SK-N-SH (cell line): ENCODE data around the gene INTS1. TPM values are rescaled to one million over a fixed set of nuclear protein-coding genes. Genes with fewer than 3 reads are reported as not detected.

Experiments used
- CTCF ChIA-PET: fragments of 300-600, 350-600 bp; formaldehyde crosslinking; extraction: SDS; loops from one replicate; lab custom pipeline; 2021; lab: Yijun Ruan, JAX
- POLR2A ChIA-PET: fragments of 350-600 bp; sonication (Branson Sonifier 250); formaldehyde crosslinking; extraction: SDS; loops from one replicate; lab custom pipeline; 2020; ENCODE audit warnings: antibody characterized with exemption, inconsistent platforms; lab: Yijun Ruan, JAX
- DNase-seq: peaks from one replicate; pipeline ENCODE4 v3.0.0; 2012
- H2AFZ ChIP-seq: fragments of 200-600 bp; sonication (generic); 2 replicates; pipeline ENCODE4 v1.8.1; 2016; ENCODE audit warnings: antibody characterized with exemption, mild to moderate bottlenecking, low read depth
- H3F3A ChIP-seq: fragments of 200-600 bp; sonication (generic); replicated peaks from 2 replicates; pipeline ENCODE3; 2016; ENCODE audit warnings: antibody characterized with exemption, mild to moderate bottlenecking; ENCODE audit not compliant: insufficient read depth
- H3K27ac ChIP-seq, 2 experiments: fragments of 200-500 bp in 1 of 2; fragments of 200-600 bp in 1 of 2; sonication (Bioruptor generic) in 1 of 2; sonication (generic), shearing (Covaris generic) in 1 of 2; 2 replicates each; pipeline versions ENCODE4 v1.5.1 to v1.6.1; 2014 to 2016; ENCODE audit warnings: low read depth in 2 of 2, inconsistent platforms in 1 of 2, low read length in 1 of 2, mild to moderate bottlenecking in 1 of 2, mixed read lengths in 1 of 2
- H3K27me3 ChIP-seq: fragments of 200-600 bp; sonication (generic), shearing (Covaris generic); 2 replicates; pipeline ENCODE4 v1.6.1; 2016; ENCODE audit warnings: mixed run types; ENCODE audit not compliant: insufficient read depth
- H3K36me3 ChIP-seq, 2 experiments: fragments of 200-500 bp in 1 of 2; fragments of 200-600 bp in 1 of 2; sonication (Bioruptor generic) in 1 of 2; sonication (generic) in 1 of 2; replicated peaks in 1 of 2; 2 replicates each; pipeline versions ENCODE3 to v1.5.1; 2014 to 2016; ENCODE audit warnings: low read length in 1 of 2, mild to moderate bottlenecking in 1 of 2; ENCODE audit not compliant: insufficient read depth in 2 of 2, control insufficient read depth in 1 of 2
- H3K4me1 ChIP-seq, 2 experiments: fragments of 200-500 bp in 1 of 2; fragments of 200-600 bp in 1 of 2; sonication (Bioruptor generic) in 1 of 2; sonication (generic), shearing (Covaris generic) in 1 of 2; 2 replicates each; pipeline versions ENCODE4 v1.5.1 to v1.6.1; 2014 to 2016; ENCODE audit warnings: low read depth in 1 of 2, low read length in 1 of 2, mixed run types in 1 of 2; ENCODE audit not compliant: insufficient read depth in 2 of 2, control insufficient read depth in 1 of 2
- H3K4me2 ChIP-seq: fragments of 200-600 bp; sonication (generic), shearing (Covaris generic); 2 replicates; pipeline ENCODE4 v1.6.1; 2017; ENCODE audit warnings: mixed run types
- H3K4me3 ChIP-seq, 2 experiments: fragments of 200-500 bp in 1 of 2; fragments of 200-600 bp in 1 of 2; sonication (Bioruptor generic) in 1 of 2; sonication (generic), shearing (Covaris generic) in 1 of 2; 2 replicates each; pipeline versions ENCODE4 v1.5.1 to v1.8.1; 2014 to 2016; ENCODE audit warnings: low read depth in 2 of 2, inconsistent platforms in 1 of 2, low read length in 1 of 2, mild to moderate bottlenecking in 1 of 2, mixed read lengths in 1 of 2, moderate library complexity in 1 of 2
- H3K79me2 ChIP-seq: fragments of 200-600 bp; sonication (generic); 2 replicates; pipeline ENCODE4 v1.8.1; 2017; ENCODE audit warnings: mild to moderate bottlenecking; ENCODE audit not compliant: insufficient read depth
- H3K9ac ChIP-seq: fragments of 200-600 bp; sonication (generic); 2 replicates; pipeline ENCODE4 v1.6.1; 2017; ENCODE audit warnings: mixed run types
- H3K9me2 ChIP-seq: fragments of 200-600 bp; sonication (generic); 2 replicates; pipeline ENCODE4 v1.6.1; 2017; ENCODE audit warnings: mixed run types
- H3K9me3 ChIP-seq: fragments of 200-600 bp; sonication (generic); 2 replicates; pipeline ENCODE4 v1.6.1; 2017; ENCODE audit warnings: mixed run types, mild to moderate bottlenecking, moderate library complexity
- H4K20me1 ChIP-seq: fragments of 200-600 bp; sonication (generic); 2 replicates; pipeline ENCODE4 v1.6.1; 2017; ENCODE audit warnings: mild to moderate bottlenecking, mixed run types; ENCODE audit not compliant: insufficient read depth
- CHD2 ChIP-seq: fragments of 150-350 bp; IDR thresholded peaks from 2 replicates; pipeline ENCODE4 v1.6.1; 2018; ENCODE audit warnings: low read length; ENCODE audit not compliant: partially characterized antibody
- ELF1 ChIP-seq: IDR thresholded peaks from 2 replicates; pipeline ENCODE4 v1.4.0; 2012
- EP300 ChIP-seq, 2 experiments: IDR thresholded peaks; 2 replicates each; pipeline versions ENCODE4 v1.4.0 to v1.6.1; 2012; ENCODE audit warnings: borderline replicate concordance in 1 of 2, low read depth in 1 of 2, low read length in 1 of 2
- GATA2 ChIP-seq: sonication (generic); formaldehyde crosslinking; IDR thresholded peaks from 2 replicates; pipeline ENCODE4 v1.5.0; 2020; ENCODE audit warnings: mild to moderate bottlenecking, missing genetic modification reagents
- IRF3 ChIP-seq: fragments of 150-350 bp; IDR thresholded peaks from 2 replicates; pipeline ENCODE4 v1.6.1; 2016; ENCODE audit warnings: mild to moderate bottlenecking, low read depth, low read length
- MEF2A ChIP-seq: IDR thresholded peaks from 2 replicates; pipeline ENCODE4 v1.4.0; 2012; ENCODE audit warnings: low read depth, borderline replicate concordance
- PBX3 ChIP-seq: IDR thresholded peaks from 2 replicates; pipeline ENCODE4; 2012
- POLR2AphosphoS5 ChIP-seq: IDR thresholded peaks from 2 replicates; pipeline ENCODE4 v1.6.1; 2012; ENCODE audit warnings: low read depth, low read length
- RXRA ChIP-seq: IDR thresholded peaks from 2 replicates; pipeline ENCODE4 v1.4.0; 2012; ENCODE audit warnings: low read depth, mild to moderate bottlenecking, borderline replicate concordance
- SMC3 ChIP-seq: IDR thresholded peaks from 2 replicates; pipeline ENCODE4 v1.6.1; 2012; ENCODE audit warnings: low read depth, low read length, improper control_type of control experiment
- TCF12 ChIP-seq: IDR thresholded peaks from 2 replicates; pipeline ENCODE4 v1.4.0; 2012
- USF1 ChIP-seq: IDR thresholded peaks from 2 replicates; pipeline ENCODE4 v1.4.0; 2012; ENCODE audit warnings: low read depth, borderline replicate concordance
- WGBS: methylation state at CpG from one replicate; pipeline ENCODE4 v1.1.6; 2017; ENCODE audit warnings: low lambda C conversion rate; 5-methylcytosine and 5-hydroxymethylcytosine counted together
- polyA plus RNA-seq, 3 experiments: library from polyadenylated mRNA; depleted of rRNA; stranded (reverse); fragments of >200 nt; gene quantifications; 2 replicates each; pipeline ENCODE4 v1.2.3, GENCODE V29; 2012

Gene INTS1
- polyA plus RNA-seq, 1 of the 3 experiments (the other 2 are of a cell fraction), result 48.1 TPM

GRCh38 chr7:1496531-1497292 is 7.5 kb downstream of the INTS1 start:
- Histone ChIP-seq H3K9ac (no peak overlapping the region), H3K27me3 (no peaks in the 10 kb centered on the region), H3K9me2 (no peaks in the 10 kb centered on the region), H3K79me2 (peaks cover 16% of the 10 kb centered on the region), H3K4me1 (no peaks in the 10 kb centered on the region; a peak in 1 of 4 replicates), H3F3A (no peaks in the 10 kb centered on the region), H4K20me1 (peaks cover 18% of the 10 kb centered on the region), H3K4me2 (no peak overlapping the region)
- POLR2A ChIA-PET, result no interaction called here
- TF ChIP-seq IRF3 (no peak), PBX3 (no peak), SMC3 (no peak), POLR2AphosphoS5 (no peak), TCF12 (no peak), MEF2A (no peak), RXRA (no peak), CHD2 (no peak)
- TF ChIP-seq, all 33 proteins: peak for 0
- Histone ChIP-seq H3K36me3 (peaks cover 20 to 80% of the 10 kb centered on the region in 2 experiments), H3K27ac (no peak overlapping the region), H3K9me3 (no peaks in the 10 kb centered on the region), H2AFZ (no peak overlapping the region), H3K4me3 (no peak overlapping the region)
- no peak for DNase-seq
- CTCF ChIA-PET, result interaction anchor here (2.5 kb wide), 1 partner anchor 22 kb away, joined by 23 read pairs; no protein-coding TSS in a partner anchor
- WGBS, result 95% methylated on average over 22 of the region's 33 CpGs

- ChIA-PET CTCF (interaction anchor here (9.8 kb wide), 1 partner anchor 22 kb away, joined by 104 read pairs; no protein-coding TSS in a partner anchor), POLR2A (no interaction called here)
- Histone ChIP-seq H3K79me2 (peaks cover 6% of the 10 kb centered on the region; the same call in 1 of the 2 replicates), H3K9ac (no peak overlapping the region), H3K4me3 (no peak overlapping the region), H3K4me2 (no peak overlapping the region), H3K9me2 (no peaks in the 10 kb centered on the region), H3K27me3 (no peaks in the 10 kb centered on the region), H2AFZ (no peak overlapping the region), H3K36me3 (peaks cover 17 to 83% of the 10 kb centered on the region in 2 experiments), H3K9me3 (no peaks in the 10 kb centered on the region), H3F3A (no peaks in the 10 kb centered on the region), H4K20me1 (peaks cover 11% of the 10 kb centered on the region), H3K4me1 (no peaks in the 10 kb centered on the region), H3K27ac (no peak overlapping the region)
- no peak for TF ChIP-seq ELF1
- TF ChIP-seq RXRA, result no peak
- TF ChIP-seq USF1, result no peak
- TF ChIP-seq MEF2A, result no peak
- TF ChIP-seq EP300 (IDR thresholded peaks at IDR 0.05; ENCODE audit: borderline replicate concordance in 1 of 2, low read depth in 1 of 2, low read length in 1 of 2), result no peak
- no peak for TF ChIP-seq GATA2
- WGBS, result 94% methylated on average over 34 of the region's 34 CpGs
- no peak for DNase-seq
Observed at GRCh38 chr7:1495564-1496242, 8.5 kb downstream of the INTS1 start.
